A673 (cell line): ENCODE measurements around the gene HDAC10. TPM values are rescaled to one million over a fixed set of nuclear protein-coding genes. Genes with fewer than 3 reads are reported as not detected.

Experiments
- BruUV-seq: library from RNA; stranded (reverse); fragments of 400-500 nt; replicated peaks from 2 replicates; lab custom pipeline; 2021; lab: Mats Ljungman, UMichigan
- CTCF ChIA-PET: fragments of 300-600 bp; sonication (Branson Sonifier 250); formaldehyde crosslinking; loops from one replicate; lab custom pipeline; 2022; ENCODE audit warnings: antibody characterized with exemption; lab: Charles Lee
- POLR2A ChIA-PET: fragments of 300-600 bp; sonication (Branson Sonifier 250); formaldehyde crosslinking; loops from one replicate; lab custom pipeline; 2022; ENCODE audit warnings: antibody characterized with exemption; ENCODE audit not compliant: low non-redundant PET; lab: Charles Lee
- DNase-seq: peaks from one replicate; pipeline ENCODE4 v3.0.0-alpha.2; 2015; ENCODE audit warnings: low spot score
- H3K27ac ChIP-seq: fragments of 200-600 bp; sonication (generic); 2 replicates; pipeline ENCODE4 v1.5.1; 2016; ENCODE audit warnings: mixed run types, low read depth, mild to moderate bottlenecking, mixed read lengths, antibody characterized with exemption, low read length; ENCODE audit not compliant: poor library complexity, severe bottlenecking
- H3K27me3 ChIP-seq: fragments of 200-600 bp; sonication (generic); replicated peaks from 2 replicates; pipeline ENCODE4 v1.6.1; 2017; ENCODE audit warnings: mixed run types, low read depth, mild to moderate bottlenecking, mixed read lengths, antibody characterized with exemption, low read length; ENCODE audit not compliant: insufficient read depth, poor library complexity
- H3K36me3 ChIP-seq: fragments of 200-600 bp; sonication (generic); 2 replicates; pipeline ENCODE4 v1.6.1; 2016; ENCODE audit warnings: mixed run types, mild to moderate bottlenecking, mixed read lengths, antibody characterized with exemption, low read length; ENCODE audit not compliant: insufficient read depth, poor library complexity, severe bottlenecking
- H3K4me1 ChIP-seq: fragments of 200-600 bp; sonication (generic); 2 replicates; pipeline ENCODE4 v1.6.1; 2017; ENCODE audit warnings: mixed run types, mild to moderate bottlenecking, mixed read lengths, antibody characterized with exemption, low read length; ENCODE audit not compliant: insufficient read depth, poor library complexity, severe bottlenecking
- H3K4me3 ChIP-seq: fragments of 200-600 bp; sonication (generic); 2 replicates; pipeline ENCODE4 v1.5.1; 2016; ENCODE audit warnings: low read depth, mixed run types, mild to moderate bottlenecking, mixed read lengths, low read length; ENCODE audit not compliant: poor library complexity, severe bottlenecking
- H3K9me3 ChIP-seq: fragments of 200-600 bp; sonication (generic); 2 replicates; pipeline ENCODE4 v1.6.1; 2016; ENCODE audit warnings: mixed run types, low read depth, mild to moderate bottlenecking, mixed read lengths, antibody characterized with exemption, low read length; ENCODE audit not compliant: poor library complexity, severe bottlenecking
- CTCF ChIP-seq: fragments of 300-800, 200-600 bp; sonication (generic); conservative IDR thresholded peaks from 2 replicates; pipeline ENCODE4 v1.5.1; 2017; ENCODE audit warnings: low read depth, mild to moderate bottlenecking, antibody characterized with exemption, low read length, moderate library complexity, mixed read lengths
- EZH2 ChIP-seq: fragments of 200-600 bp; sonication (generic); IDR thresholded peaks from 2 replicates; pipeline ENCODE4 v1.6.1; 2017; ENCODE audit warnings: borderline replicate concordance, low read depth, mild to moderate bottlenecking, mixed read lengths, antibody characterized with exemption, low read length; ENCODE audit not compliant: poor library complexity, severe bottlenecking
- intact Hi-C: fragments of 100-400 bp; cut with micrococcal nuclease; formaldehyde crosslinking; loops from one replicate; pipeline ENCODE4 v1.10.0; 2022; ENCODE audit not compliant: unreplicated experiment
- total RNA-seq: library from RNA; stranded (reverse); gene quantifications from 2 replicates; pipeline ENCODE4 v1.2.3, GENCODE V29; 2021

The HDAC10 gene
- total RNA-seq, 1 experiment from 2014 or later = 38.6 TPM

- ChIA-PET CTCF (interaction anchor here (0.5 kb wide), 1 partner anchor 110 kb away, joined by 7 read pairs; no protein-coding TSS in a partner anchor), POLR2A (no interaction called here)
- BruUV-seq = no TSS peak
- TF ChIP-seq CTCF = no peak
- no peak for DNase-seq
- Histone ChIP-seq H3K36me3 (peaks cover 85% of the 10 kb centered on the region), H3K27ac (no peak overlapping the region), H3K27me3 (no peaks in the 10 kb centered on the region), H3K9me3 (no peaks in the 10 kb centered on the region), H3K4me1 (peaks cover 7% of the 10 kb centered on the region), H3K4me3 (no peak overlapping the region)
- intact Hi-C loops = loop anchor here (10.0 kb wide), 1 partner anchor 216 kb away; no protein-coding TSS in a partner anchor
Observed at GRCh38 chr22:50278956-50279619, 28.0 kb upstream of the HDAC10 start.

- no TSS peak for BruUV-seq
- no peak for DNase-seq
- peaks cover 7% of the 10 kb centered on the region for H3K4me1 ChIP-seq
- H3K36me3 ChIP-seq = peaks cover 82% of the 10 kb centered on the region
- H3K27ac ChIP-seq = no peak overlapping the region
- TF ChIP-seq EZH2 (no peak), CTCF (no peak)
- POLR2A ChIA-PET = no interaction called here
- CTCF ChIA-PET = no interaction called here
- H3K9me3 ChIP-seq = no peaks in the 10 kb centered on the region
- H3K4me3 ChIP-seq = no peak overlapping the region
- intact Hi-C loops = loop anchor here (10.0 kb wide), 1 partner anchor 216 kb away; no protein-coding TSS in a partner anchor
- H3K27me3 ChIP-seq = no peaks in the 10 kb centered on the region
Observed at GRCh38 chr22:50278461-50278860, 27.4 kb upstream of the HDAC10 start.

GRCh38 chr22:50277761-50278160 lies 26.7 kb upstream of the HDAC10 start:
- TF ChIP-seq EZH2 (no peak), CTCF (no peak)
- no peak overlapping the region for H3K4me3 ChIP-seq
- no peaks in the 10 kb centered on the region for H3K27me3 ChIP-seq
- no TSS peak for BruUV-seq
- intact Hi-C loops = loop anchor here (2.0 to 10.0 kb wide), 2 partner anchors 49 to 217 kb away; partner anchors contain the start of gene DENND6B
- ChIA-PET POLR2A (no interaction called here), CTCF (no interaction called here)
- H3K9me3 ChIP-seq = no peaks in the 10 kb centered on the region
- H3K36me3 ChIP-seq = peaks cover 77% of the 10 kb centered on the region
- H3K4me1 ChIP-seq = peaks cover 7% of the 10 kb centered on the region
- DNase-seq = no peak
- no peak overlapping the region for H3K27ac ChIP-seq
